GM12872 (cell line): ENCODE measurements around the gene SIPA1L3.
A peak's percentile ranks its signal among the peaks of the same experiment; 100 is the strongest.

ENCODE experiments used
- CTCF ChIP-seq: IDR thresholded peaks from 3 replicates; pipeline ENCODE4 v1.5.1; 2011; ENCODE audit warnings: low read depth, mild to moderate bottlenecking, low read length, moderate library complexity; ENCODE audit not compliant: insufficient read depth

The SIPA1L3 gene

GRCh38 chr19:38223617-38224013 is 316.6 kb downstream of the SIPA1L3 start:
- no peak for TF ChIP-seq CTCF

GRCh38 chr19:38224014-38224862 is 317.2 kb downstream of the SIPA1L3 start, which contains the start of gene DPF1:
Gene DPF1 (minus strand): TSS chr19:38224222. CDS start chr19:38224142, 80 bp downstream.
- TF ChIP-seq CTCF, result peak; percentile 52

- TF ChIP-seq CTCF, result no peak
Measured at GRCh38 chr19:38227287-38228004, 320.4 kb downstream of the SIPA1L3 start.

GRCh38 chr19:38228005-38228377 is 321.0 kb downstream of the SIPA1L3 start:
- TF ChIP-seq CTCF, result no peak

- no peak for TF ChIP-seq CTCF
Measured at GRCh38 chr19:38228491-38229439, 321.8 kb downstream of the SIPA1L3 start.

- TF ChIP-seq CTCF, result no peak
Measured at GRCh38 chr19:38229585-38230073, 322.6 kb downstream of the SIPA1L3 start.
